ENCODE measurements around the gene SCP2D1.

DNA sequence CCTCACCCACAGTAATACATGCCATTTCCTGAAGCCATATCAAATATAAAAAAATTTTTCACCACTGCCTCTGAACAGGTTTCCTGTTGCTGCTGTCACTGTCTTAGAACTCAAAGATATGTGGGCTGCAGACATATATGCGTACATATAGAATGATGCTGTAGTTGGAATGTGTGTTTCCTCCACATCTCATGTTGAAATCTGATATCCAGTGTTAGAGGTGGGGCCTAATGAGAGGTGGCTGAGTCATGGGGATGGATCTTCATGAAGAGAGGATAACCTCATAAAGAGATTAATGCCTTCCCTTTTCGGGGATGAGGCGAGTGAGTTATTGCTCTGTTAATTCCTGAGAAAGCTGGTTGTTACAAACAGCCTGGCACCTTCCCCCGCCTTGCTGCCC lies 7.7 kb upstream of the SCP2D1 start:
- TF ChIP-seq, protein P1, sequence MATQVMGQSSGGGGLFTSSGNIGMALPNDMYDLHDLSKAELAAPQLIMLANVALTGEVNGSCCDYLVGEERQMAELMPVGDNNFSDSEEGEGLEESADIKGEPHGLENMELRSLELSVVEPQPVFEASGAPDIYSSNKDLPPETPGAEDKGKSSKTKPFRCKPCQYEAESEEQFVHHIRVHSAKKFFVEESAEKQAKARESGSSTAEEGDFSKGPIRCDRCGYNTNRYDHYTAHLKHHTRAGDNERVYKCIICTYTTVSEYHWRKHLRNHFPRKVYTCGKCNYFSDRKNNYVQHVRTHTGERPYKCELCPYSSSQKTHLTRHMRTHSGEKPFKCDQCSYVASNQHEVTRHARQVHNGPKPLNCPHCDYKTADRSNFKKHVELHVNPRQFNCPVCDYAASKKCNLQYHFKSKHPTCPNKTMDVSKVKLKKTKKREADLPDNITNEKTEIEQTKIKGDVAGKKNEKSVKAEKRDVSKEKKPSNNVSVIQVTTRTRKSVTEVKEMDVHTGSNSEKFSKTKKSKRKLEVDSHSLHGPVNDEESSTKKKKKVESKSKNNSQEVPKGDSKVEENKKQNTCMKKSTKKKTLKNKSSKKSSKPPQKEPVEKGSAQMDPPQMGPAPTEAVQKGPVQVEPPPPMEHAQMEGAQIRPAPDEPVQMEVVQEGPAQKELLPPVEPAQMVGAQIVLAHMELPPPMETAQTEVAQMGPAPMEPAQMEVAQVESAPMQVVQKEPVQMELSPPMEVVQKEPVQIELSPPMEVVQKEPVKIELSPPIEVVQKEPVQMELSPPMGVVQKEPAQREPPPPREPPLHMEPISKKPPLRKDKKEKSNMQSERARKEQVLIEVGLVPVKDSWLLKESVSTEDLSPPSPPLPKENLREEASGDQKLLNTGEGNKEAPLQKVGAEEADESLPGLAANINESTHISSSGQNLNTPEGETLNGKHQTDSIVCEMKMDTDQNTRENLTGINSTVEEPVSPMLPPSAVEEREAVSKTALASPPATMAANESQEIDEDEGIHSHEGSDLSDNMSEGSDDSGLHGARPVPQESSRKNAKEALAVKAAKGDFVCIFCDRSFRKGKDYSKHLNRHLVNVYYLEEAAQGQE (IDR thresholded peaks at IDR 0.05; ENCODE audit: unreplicated experiment): no peak
- TF ChIP-seq, protein P2, sequence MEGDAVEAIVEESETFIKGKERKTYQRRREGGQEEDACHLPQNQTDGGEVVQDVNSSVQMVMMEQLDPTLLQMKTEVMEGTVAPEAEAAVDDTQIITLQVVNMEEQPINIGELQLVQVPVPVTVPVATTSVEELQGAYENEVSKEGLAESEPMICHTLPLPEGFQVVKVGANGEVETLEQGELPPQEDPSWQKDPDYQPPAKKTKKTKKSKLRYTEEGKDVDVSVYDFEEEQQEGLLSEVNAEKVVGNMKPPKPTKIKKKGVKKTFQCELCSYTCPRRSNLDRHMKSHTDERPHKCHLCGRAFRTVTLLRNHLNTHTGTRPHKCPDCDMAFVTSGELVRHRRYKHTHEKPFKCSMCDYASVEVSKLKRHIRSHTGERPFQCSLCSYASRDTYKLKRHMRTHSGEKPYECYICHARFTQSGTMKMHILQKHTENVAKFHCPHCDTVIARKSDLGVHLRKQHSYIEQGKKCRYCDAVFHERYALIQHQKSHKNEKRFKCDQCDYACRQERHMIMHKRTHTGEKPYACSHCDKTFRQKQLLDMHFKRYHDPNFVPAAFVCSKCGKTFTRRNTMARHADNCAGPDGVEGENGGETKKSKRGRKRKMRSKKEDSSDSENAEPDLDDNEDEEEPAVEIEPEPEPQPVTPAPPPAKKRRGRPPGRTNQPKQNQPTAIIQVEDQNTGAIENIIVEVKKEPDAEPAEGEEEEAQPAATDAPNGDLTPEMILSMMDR (conservative IDR thresholded peaks at IDR 0.05; ENCODE audit: low read depth in 2 of 2): no peak
- TF ChIP-seq POLR2AphosphoS5 (IDR thresholded peaks at IDR 0.05; ENCODE audit: low read depth) (no peak), EZH2phosphoT487 (IDR thresholded peaks at IDR 0.05; ENCODE audit: unreplicated experiment) (no peak), NANOG (IDR thresholded peaks at IDR 0.05; ENCODE audit: borderline replicate concordance) (no peak), EZH2 (IDR thresholded peaks at IDR 0.05; ENCODE audit: low read depth, unreplicated experiment) (no peak), CREB1 (CRISPR knock-in tag; IDR thresholded peaks at IDR 0.05; ENCODE audit: low read depth) (no peak), ZNF114 (CRISPR knock-in tag; IDR thresholded peaks at IDR 0.05) (no peak)

Data from GM23338 (cell line).